Keratinocyte (primary cell): Measurements from ENCODE around the gene TNS3.

Experiments used
- CTCF ChIP-seq, 3 experiments: IDR thresholded peaks in 1 of 3; conservative IDR thresholded peaks in 1 of 3; optimal IDR thresholded peaks in 1 of 3; 2 replicates in 2 of 3; 3 replicates in 1 of 3; pipeline versions ENCODE3 to v1.5.1; 2011; ENCODE audit warnings: low read length in 3 of 3, mild to moderate bottlenecking in 3 of 3, moderate library complexity in 2 of 3, control low read depth in 1 of 3, inconsistent platforms in 1 of 3; ENCODE audit not compliant: insufficient read depth in 2 of 3; ENCODE audit errors: extremely low read depth in 1 of 3
- EZH2 ChIP-seq: IDR thresholded peaks from one replicate; pipeline ENCODE4 v1.6.1; 2012; ENCODE audit warnings: inconsistent platforms, mild to moderate bottlenecking, low read length, moderate library complexity

- TF ChIP-seq CTCF (optimal IDR thresholded peaks at IDR 0.05 in 1 of 3, IDR thresholded peaks at IDR 0.05 in 1 of 3, conservative IDR thresholded peaks at IDR 0.05 in 1 of 3; ENCODE audit: extremely low read depth in 1 of 3, insufficient read depth in 2 of 3, low read length in 3 of 3), result no peak
- TF ChIP-seq EZH2, result no peak
These were observed 310.2 kb downstream of the TNS3 start for GRCh38 chr7:47271749-47272148.
